Measurements from ENCODE around the gene MAST4. TPM values are rescaled to one million over a fixed set of nuclear protein-coding genes. Genes with fewer than 3 reads are reported as not detected.
A peak's percentile ranks its signal among the peaks of the same experiment; 100 is the strongest.

The MAST4 gene
- total and polyA plus RNA-seq, 2 of the 13 experiments (the other 11 are each of a cell fraction or from before 2014, with no cell fraction given): 3.4 to 3.7 TPM

DNA sequence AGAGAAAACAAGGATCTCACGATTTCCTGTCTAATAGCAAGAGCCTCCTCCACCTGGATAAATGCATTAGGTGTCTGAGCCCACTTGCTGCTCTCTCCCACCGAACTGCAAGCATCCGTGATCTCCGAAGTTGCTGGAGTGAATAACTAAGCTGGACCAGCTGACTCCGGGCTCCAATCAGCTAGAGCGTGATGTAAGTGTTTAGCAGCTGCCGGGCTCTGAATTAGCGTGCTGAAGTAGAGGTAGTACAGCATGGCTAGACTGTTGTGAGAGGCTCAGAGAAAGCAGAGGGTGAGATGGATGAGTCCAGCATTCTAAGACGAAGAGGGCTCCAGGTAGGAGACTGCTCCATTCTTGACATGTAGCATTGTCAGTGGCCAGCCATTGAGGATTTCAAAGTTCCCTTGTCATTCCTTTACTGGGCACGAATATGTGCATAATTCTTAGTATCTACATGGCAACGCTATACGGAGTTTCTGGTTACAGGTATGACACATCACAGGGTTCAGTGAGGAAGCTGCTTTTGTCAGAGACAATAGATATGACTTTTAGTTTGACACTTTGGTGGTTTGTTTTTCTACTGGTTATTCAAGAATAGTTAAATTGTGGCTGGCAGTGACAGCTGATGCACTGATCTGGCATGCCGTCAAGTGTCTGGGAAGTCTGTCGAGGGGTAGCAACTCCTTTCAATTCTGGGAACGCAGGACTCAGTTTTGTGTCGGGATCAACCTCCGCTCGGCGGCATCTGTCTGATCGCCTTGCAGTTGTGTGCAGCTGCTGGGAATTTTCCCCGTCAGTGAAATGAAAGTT lies 232.6 kb downstream of the MAST4 start:
- Histone ChIP-seq H3K27ac (ENCODE audit: extremely low read length, insufficient read depth, low read length) (no peak overlapping the region), H4K20me1 (ENCODE audit: insufficient read depth, low read length) (no peaks in the 10 kb centered on the region), H3K27me3 (ENCODE audit: control insufficient read depth in 1 of 2, insufficient read depth in 2 of 2, low read length in 2 of 2) (peaks cover 0 to 19% of the 10 kb centered on the region in 2 experiments; a peak in 1 of 5 replicates), H3K4me3 (replicated peaks in 1 of 3; ENCODE audit: insufficient read depth in 1 of 3, low read depth in 2 of 3, low read length in 3 of 3) (peak overlapping the region in 2 of 3 experiments; percentile 5 to 24; a peak in 1 of 6 replicates), H3K4me1 (ENCODE audit: insufficient read depth, low read length) (peaks cover 14% of the 10 kb centered on the region), H3K36me3 (replicated peaks in 1 of 2; ENCODE audit: control insufficient read depth in 1 of 2, insufficient read depth in 2 of 2, low read length in 2 of 2) (no peaks in the 10 kb centered on the region), H3K4me2 (ENCODE audit: low read depth, low read length) (peak overlapping the region; percentile 52), H3K79me2 (ENCODE audit: insufficient read depth, low read length) (no peaks in the 10 kb centered on the region), H2AFZ (ENCODE audit: low read length) (no peak overlapping the region), H3K9ac (ENCODE audit: insufficient read depth, low read depth, low read length) (no peak overlapping the region), H3K9me3 (ENCODE audit: low read length) (no peaks in the 10 kb centered on the region)
- 1% methylated on average over 20 of the region's 21 CpGs for WGBS (ENCODE audit: low lambda C conversion rate)
- peak; percentile 7 for DNase-seq (ENCODE audit: low spot score)
- ATAC-seq: peak; percentile 84
- TF ChIP-seq SNAPC2 (CRISPR knock-in tag; IDR thresholded peaks at IDR 0.05): no peak
- TF ChIP-seq HCFC1 (IDR thresholded peaks at IDR 0.05; ENCODE audit: low read depth, low read length): no peak
- no peak for TF ChIP-seq NCOA5 (CRISPR knock-in tag; IDR thresholded peaks at IDR 0.05)
- TF ChIP-seq, protein P1, sequence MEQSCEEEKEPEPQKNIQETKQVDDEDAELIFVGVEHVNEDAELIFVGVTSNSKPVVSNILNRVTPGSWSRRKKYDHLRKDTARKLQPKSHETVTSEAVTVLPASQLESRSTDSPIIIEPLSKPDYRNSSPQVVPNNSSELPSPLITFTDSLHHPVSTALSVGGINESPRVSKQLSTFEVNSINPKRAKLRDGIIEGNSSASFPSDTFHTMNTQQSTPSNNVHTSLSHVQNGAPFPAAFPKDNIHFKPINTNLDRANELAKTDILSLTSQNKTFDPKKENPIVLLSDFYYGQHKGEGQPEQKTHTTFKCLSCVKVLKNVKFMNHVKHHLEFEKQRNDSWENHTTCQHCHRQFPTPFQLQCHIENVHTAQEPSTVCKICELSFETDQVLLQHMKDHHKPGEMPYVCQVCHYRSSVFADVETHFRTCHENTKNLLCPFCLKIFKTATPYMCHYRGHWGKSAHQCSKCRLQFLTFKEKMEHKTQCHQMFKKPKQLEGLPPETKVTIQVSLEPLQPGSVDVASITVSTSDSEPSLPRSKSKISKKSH (CRISPR knock-in tag; IDR thresholded peaks at IDR 0.05; ENCODE audit: borderline replicate concordance): no peak
- TF ChIP-seq ZNF615 (CRISPR knock-in tag; IDR thresholded peaks at IDR 0.05; ENCODE audit: borderline replicate concordance): no peak
- no peak for TF ChIP-seq BHLHE40 (IDR thresholded peaks at IDR 0.05; ENCODE audit: low read length)
- no peak for TF ChIP-seq ZNF558 (CRISPR knock-in tag; IDR thresholded peaks at IDR 0.05; ENCODE audit: borderline replicate concordance)
- TF ChIP-seq GPN1 (CRISPR knock-in tag; IDR thresholded peaks at IDR 0.05; ENCODE audit: borderline replicate concordance): no peak
- TF ChIP-seq MAF1 (CRISPR knock-in tag; IDR thresholded peaks at IDR 0.05; ENCODE audit: borderline replicate concordance): no peak
- TF ChIP-seq, protein P2, sequence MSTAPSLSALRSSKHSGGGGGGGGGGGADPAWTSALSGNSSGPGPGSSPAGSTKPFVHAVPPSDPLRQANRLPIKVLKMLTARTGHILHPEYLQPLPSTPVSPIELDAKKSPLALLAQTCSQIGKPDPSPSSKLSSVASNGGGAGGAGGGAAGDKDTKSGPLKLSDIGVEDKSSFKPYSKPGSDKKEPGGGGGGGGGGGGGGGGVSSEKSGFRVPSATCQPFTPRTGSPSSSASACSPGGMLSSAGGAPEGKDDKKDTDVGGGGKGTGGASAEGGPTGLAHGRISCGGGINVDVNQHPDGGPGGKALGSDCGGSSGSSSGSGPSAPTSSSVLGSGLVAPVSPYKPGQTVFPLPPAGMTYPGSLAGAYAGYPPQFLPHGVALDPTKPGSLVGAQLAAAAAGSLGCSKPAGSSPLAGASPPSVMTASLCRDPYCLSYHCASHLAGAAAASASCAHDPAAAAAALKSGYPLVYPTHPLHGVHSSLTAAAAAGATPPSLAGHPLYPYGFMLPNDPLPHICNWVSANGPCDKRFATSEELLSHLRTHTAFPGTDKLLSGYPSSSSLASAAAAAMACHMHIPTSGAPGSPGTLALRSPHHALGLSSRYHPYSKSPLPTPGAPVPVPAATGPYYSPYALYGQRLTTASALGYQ (CRISPR knock-in tag; IDR thresholded peaks at IDR 0.05): no peak
- no peak for TF ChIP-seq ETV6 (CRISPR knock-in tag; conservative IDR thresholded peaks at IDR 0.05)
- TF ChIP-seq ZNF256 (CRISPR knock-in tag; conservative IDR thresholded peaks at IDR 0.05): no peak
- TF ChIP-seq, protein P3, sequence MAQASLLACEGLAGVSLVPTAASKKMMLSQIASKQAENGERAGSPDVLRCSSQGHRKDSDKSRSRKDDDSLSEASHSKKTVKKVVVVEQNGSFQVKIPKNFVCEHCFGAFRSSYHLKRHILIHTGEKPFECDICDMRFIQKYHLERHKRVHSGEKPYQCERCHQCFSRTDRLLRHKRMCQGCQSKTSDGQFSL (CRISPR knock-in tag; IDR thresholded peaks at IDR 0.05): no peak
- TF ChIP-seq, protein P4, sequence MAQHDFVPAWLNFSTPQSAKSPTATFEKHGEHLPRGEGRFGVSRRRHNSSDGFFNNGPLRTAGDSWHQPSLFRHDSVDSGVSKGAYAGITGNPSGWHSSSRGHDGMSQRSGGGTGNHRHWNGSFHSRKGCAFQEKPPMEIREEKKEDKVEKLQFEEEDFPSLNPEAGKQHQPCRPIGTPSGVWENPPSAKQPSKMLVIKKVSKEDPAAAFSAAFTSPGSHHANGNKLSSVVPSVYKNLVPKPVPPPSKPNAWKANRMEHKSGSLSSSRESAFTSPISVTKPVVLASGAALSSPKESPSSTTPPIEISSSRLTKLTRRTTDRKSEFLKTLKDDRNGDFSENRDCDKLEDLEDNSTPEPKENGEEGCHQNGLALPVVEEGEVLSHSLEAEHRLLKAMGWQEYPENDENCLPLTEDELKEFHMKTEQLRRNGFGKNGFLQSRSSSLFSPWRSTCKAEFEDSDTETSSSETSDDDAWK (CRISPR knock-in tag; IDR thresholded peaks at IDR 0.05): no peak
- no peak for TF ChIP-seq ZNF589 (CRISPR knock-in tag; conservative IDR thresholded peaks at IDR 0.05)
- TF ChIP-seq ZNF264 (CRISPR knock-in tag; IDR thresholded peaks at IDR 0.05): no peak
- no peak for TF ChIP-seq ZNF101 (CRISPR knock-in tag; IDR thresholded peaks at IDR 0.05; ENCODE audit: borderline replicate concordance, low read depth)
- no peak for TF ChIP-seq ZNF670 (CRISPR knock-in tag; IDR thresholded peaks at IDR 0.05; ENCODE audit: borderline replicate concordance)
- POLR2A ChIA-PET: no interaction called here
- no TSS peak for BruUV-seq (replicated peaks)
- intact Hi-C loops (cut with micrococcal nuclease; ENCODE audit: unreplicated experiment): no loop called here
- FAIRE-seq: no peak
- CTCF ChIA-PET (ENCODE audit: low intra/inter-chr PET ratio, low total read pairs): no interaction called here
- in situ Hi-C loops (cut with HindIII; ENCODE audit: extremely low pct_ligation_motif_present, low pct_unique_long_range_greater_than_20kb): no loop called here

Data from HepG2 (cell line).